HepG2 (cell line): Measurements from ENCODE around the gene TNKS1BP1. TPM values are rescaled to one million over a fixed set of nuclear protein-coding genes. Genes with fewer than 3 reads are reported as not detected.

Experiments used
- CAMTA2 ChIP-seq: sonication (generic); formaldehyde crosslinking; IDR thresholded peaks from 2 replicates; pipeline ENCODE4 v1.4.0; 2020; ENCODE audit warnings: mild to moderate bottlenecking, missing genetic modification reagents, borderline replicate concordance
- CEBPG ChIP-seq: IDR thresholded peaks from 2 replicates; pipeline ENCODE4 v1.6.1; 2016
- JUND ChIP-seq: sonication (generic); formaldehyde crosslinking; IDR thresholded peaks from 2 replicates; pipeline ENCODE4 v1.8.0; 2022; ENCODE audit warnings: mild to moderate bottlenecking, missing genetic modification reagents
- KDM5B ChIP-seq: sonication (generic); formaldehyde crosslinking; IDR thresholded peaks from 2 replicates; pipeline ENCODE4 v1.4.0; 2020; ENCODE audit warnings: missing genetic modification reagents, mild to moderate bottlenecking, borderline replicate concordance
- KLF12 ChIP-seq: sonication (generic); formaldehyde crosslinking; IDR thresholded peaks from 2 replicates; pipeline ENCODE4 v1.4.0; 2020; ENCODE audit warnings: missing genetic modification reagents, borderline replicate concordance
- LBX2 ChIP-seq: sonication (generic); formaldehyde crosslinking; IDR thresholded peaks from 2 replicates; pipeline ENCODE4 v1.5.0; 2020; ENCODE audit warnings: missing genetic modification reagents, mild to moderate bottlenecking, borderline replicate concordance
- MTF2 ChIP-seq: sonication (generic); formaldehyde crosslinking; IDR thresholded peaks from 2 replicates; pipeline ENCODE4 v1.5.0; 2020; ENCODE audit warnings: missing genetic modification reagents, borderline replicate concordance
- PAXIP1 ChIP-seq: sonication (generic); formaldehyde crosslinking; conservative IDR thresholded peaks from 2 replicates; pipeline ENCODE4 v1.4.0; 2020; ENCODE audit warnings: mild to moderate bottlenecking, missing genetic modification reagents, moderate library complexity
- POGZ ChIP-seq: sonication (generic); formaldehyde crosslinking; IDR thresholded peaks from 2 replicates; pipeline ENCODE4 v1.4.0; 2020; ENCODE audit warnings: mild to moderate bottlenecking, missing genetic modification reagents
- RBM39 ChIP-seq: fragments of 200-400 bp; formaldehyde crosslinking; IDR thresholded peaks from one replicate; pipeline ENCODE4 v1.6.1; 2018; ENCODE audit warnings: antibody characterized with exemption, mild to moderate bottlenecking, low read depth, low read length; ENCODE audit not compliant: poor library complexity, severe bottlenecking
- REPIN1 ChIP-seq: sonication (generic); formaldehyde crosslinking; IDR thresholded peaks from 2 replicates; pipeline ENCODE4 v1.8.0; 2022; ENCODE audit warnings: missing genetic modification reagents, low read depth, mild to moderate bottlenecking, borderline replicate concordance
- RXRB ChIP-seq: IDR thresholded peaks from 2 replicates; pipeline ENCODE4 v1.6.1; 2016; ENCODE audit warnings: borderline replicate concordance, missing genetic modification reagents, missing compliant biosample characterization
- SALL1 ChIP-seq: sonication (generic); formaldehyde crosslinking; IDR thresholded peaks from 2 replicates; pipeline ENCODE4 v1.8.0; 2022; ENCODE audit warnings: mild to moderate bottlenecking, missing genetic modification reagents
- YY1 ChIP-seq: IDR thresholded peaks from 2 replicates; pipeline ENCODE4 v1.6.1; 2011; ENCODE audit warnings: low read length, low read depth, moderate library complexity, mild to moderate bottlenecking; ENCODE audit not compliant: insufficient read depth, insufficient replicate concordance
- ZBTB37 ChIP-seq: sonication (generic); formaldehyde crosslinking; IDR thresholded peaks from 2 replicates; pipeline ENCODE4 v1.4.0; 2020; ENCODE audit warnings: mild to moderate bottlenecking, missing genetic modification reagents
- ZBTB7B ChIP-seq: sonication (generic); formaldehyde crosslinking; IDR thresholded peaks from 2 replicates; pipeline ENCODE4 v1.4.0; 2020; ENCODE audit warnings: missing genetic modification reagents
- ZFP91 ChIP-seq: sonication (generic); formaldehyde crosslinking; IDR thresholded peaks from 2 replicates; pipeline ENCODE4 v1.9.0; 2022; ENCODE audit warnings: missing genetic modification reagents, mild to moderate bottlenecking, borderline replicate concordance
- ZFX ChIP-seq: sonication (generic); formaldehyde crosslinking; IDR thresholded peaks from 2 replicates; pipeline ENCODE4 v1.4.0; 2020; ENCODE audit warnings: mild to moderate bottlenecking, low read depth, missing genetic modification reagents, moderate library complexity
- ZNF143 ChIP-seq: sonication (generic); formaldehyde crosslinking; IDR thresholded peaks from 2 replicates; pipeline ENCODE4 v1.4.0; 2020; ENCODE audit warnings: missing genetic modification reagents
- ZNF350 ChIP-seq: sonication (generic); formaldehyde crosslinking; IDR thresholded peaks from 2 replicates; pipeline ENCODE4 v1.4.0; 2020; ENCODE audit warnings: mild to moderate bottlenecking, low read depth, missing genetic modification reagents, borderline replicate concordance
- ZNF776 ChIP-seq: sonication (generic); formaldehyde crosslinking; IDR thresholded peaks from 2 replicates; pipeline ENCODE4 v1.4.0; 2020; ENCODE audit warnings: mild to moderate bottlenecking, missing genetic modification reagents
- polyA plus RNA-seq, 8 experiments: library from polyadenylated mRNA; depleted of rRNA in 3 of 8; stranded (reverse) in 7 of 8; unstranded in 1 of 8; fragments of >200 nt; fragmentation: Illumina TruSeq in 4 of 8; extraction: Trizol in 4 of 8; gene quantifications; 2 replicates each; pipeline versions ENCODE4 v1.2.1 to v1.2.3, GENCODE V29; 2011 to 2016; ENCODE audit warnings: low read depth in 4 of 8, missing spikeins in 1 of 8, mixed read lengths in 1 of 8; ENCODE audit not compliant: insufficient read depth in 1 of 8
- total RNA-seq, 5 experiments: library from RNA; depleted of rRNA; stranded (reverse); fragments of >200 nt; fragmentation: Illumina TruSeq; extraction: Trizol; gene quantifications; 2 replicates each; pipeline ENCODE4 v1.2.3, GENCODE V29; 2016; ENCODE audit warnings: low read depth in 1 of 5

Gene TNKS1BP1
- total and polyA plus RNA-seq, 2 of the 13 experiments (the other 11 are each of a cell fraction or from before 2014, with no cell fraction given) = 13.7 to 15.0 TPM

- TF ChIP-seq ZNF143 (CRISPR knock-in tag) = peak; percentile 33; the same call in 1 of the 2 replicates
- TF ChIP-seq SALL1 (CRISPR knock-in tag) = peak; percentile 66; the same call in 1 of the 2 replicates
- peak; percentile 41 for TF ChIP-seq RBM39
- peak; percentile 61; the same call in 1 of the 2 replicates for TF ChIP-seq POGZ (CRISPR knock-in tag)
- peak; percentile 37; the same call in 1 of the 2 replicates for TF ChIP-seq RXRB (CRISPR knock-in tag)
- peak; percentile 22; the same call in 1 of the 2 replicates for TF ChIP-seq REPIN1
- peak; percentile 90; the same call in 1 of the 2 replicates for TF ChIP-seq CAMTA2
- TF ChIP-seq JUND (CRISPR knock-in tag) = peak; percentile 23; the same call in 1 of the 2 replicates
- TF ChIP-seq KLF12 (CRISPR knock-in tag) = no peak
- TF ChIP-seq ZNF350 (CRISPR knock-in tag) = peak; percentile 76; the same call in 1 of the 2 replicates
- peak; percentile 39 for TF ChIP-seq PAXIP1 (CRISPR knock-in tag)
- TF ChIP-seq LBX2 (CRISPR knock-in tag) = 0 out of 2 replicates have a peak, but pooled peaks have one; percentile 31
- TF ChIP-seq ZFP91 (CRISPR knock-in tag) = peak; percentile 55; the same call in 1 of the 2 replicates
- TF ChIP-seq YY1 = peak; percentile 31
- peak; percentile 60; the same call in 1 of the 2 replicates for TF ChIP-seq MTF2
- TF ChIP-seq ZBTB7B (CRISPR knock-in tag) = 0 out of 2 replicates have a peak, but pooled peaks have one; percentile 29
- peak; percentile 50; the same call in 1 of the 2 replicates for TF ChIP-seq ZFX (CRISPR knock-in tag)
- no peak for TF ChIP-seq ZBTB37 (CRISPR knock-in tag)
- 0 out of 2 replicates have a peak, but pooled peaks have one; percentile 48 for TF ChIP-seq ZNF776
- TF ChIP-seq CEBPG (CRISPR knock-in tag) = peak; percentile 67; the same call in 1 of the 2 replicates
- peak; percentile 58; the same call in 1 of the 2 replicates for TF ChIP-seq KDM5B (CRISPR knock-in tag)
Observed at GRCh38 chr11:57349491-57350274, 24.9 kb upstream of the TNKS1BP1 start (continued).
